ENCODE measurements around the gene MICALL2. TPM values are rescaled to one million over a fixed set of nuclear protein-coding genes. Genes with fewer than 3 reads are reported as not detected.

MICALL2 gene
- polyA plus RNA-seq, 1 of the 3 experiments (the other 2 are of a cell fraction): 38.8 TPM

DNA sequence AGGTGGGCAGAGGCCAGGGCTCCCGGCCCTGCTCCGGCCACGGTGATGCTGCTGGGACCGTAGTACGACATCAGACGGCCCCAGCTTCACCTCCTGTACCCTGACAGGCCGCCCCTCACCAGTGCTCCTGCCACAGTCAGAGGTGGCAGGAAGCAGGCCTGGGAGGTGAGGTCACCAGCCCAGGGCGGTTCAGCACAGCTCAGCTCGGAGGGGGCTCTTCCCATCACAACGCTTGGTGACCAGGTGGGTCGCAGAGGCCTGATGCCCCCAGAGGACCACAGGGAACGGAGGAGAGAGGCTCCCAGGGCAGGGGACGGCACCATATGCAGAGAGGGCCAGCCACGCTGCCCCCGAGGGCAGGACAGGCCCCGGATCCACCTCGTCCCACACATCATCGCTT lies 8.8 kb downstream of the MICALL2 start:
- no peak for TF ChIP-seq RAD21 (IDR thresholded peaks at IDR 0.05; ENCODE audit: low read length)
- no peak for TF ChIP-seq ELF1 (IDR thresholded peaks at IDR 0.05)
- no peak overlapping the region for H3K4me3 ChIP-seq (ENCODE audit: low read depth in 2 of 2, low read length in 1 of 2)
- no peak for DNase-seq
- H3K9me2 ChIP-seq: no peaks in the 10 kb centered on the region
- no peaks in the 10 kb centered on the region; a peak in 1 of 4 replicates for H3K4me1 ChIP-seq (ENCODE audit: control insufficient read depth in 1 of 2, insufficient read depth in 2 of 2, low read depth in 1 of 2, low read length in 1 of 2)
- no peak overlapping the region for H3K9ac ChIP-seq
- H3K27me3 ChIP-seq (ENCODE audit: insufficient read depth): no peaks in the 10 kb centered on the region
- H3K27ac ChIP-seq (ENCODE audit: low read depth in 2 of 2, low read length in 1 of 2): no peak overlapping the region
- H3K4me2 ChIP-seq: no peak overlapping the region
- CTCF ChIA-PET: interaction anchor here (5.4 to 12.9 kb wide), 2 partner anchors 18 to 24 kb away, joined by 43 to 142 read pairs; no protein-coding TSS in a partner anchor
- peaks cover 44% of the 10 kb centered on the region for H3K79me2 ChIP-seq (ENCODE audit: insufficient read depth)
- POLR2A ChIA-PET: no interaction called here
- WGBS (ENCODE audit: low lambda C conversion rate): 87% methylated on average over 14 of the region's 18 CpGs
- peaks cover 0 to 6% of the 10 kb centered on the region in 2 experiments for H3K36me3 ChIP-seq (replicated peaks in 1 of 2; ENCODE audit: control insufficient read depth in 1 of 2, insufficient read depth in 2 of 2, low read length in 1 of 2)
- no peaks in the 10 kb centered on the region for H3K9me3 ChIP-seq
- H2AFZ ChIP-seq (ENCODE audit: low read depth): no peak overlapping the region
- peaks cover 58% of the 10 kb centered on the region for H4K20me1 ChIP-seq (ENCODE audit: insufficient read depth)
- H3F3A ChIP-seq (replicated peaks; ENCODE audit: insufficient read depth): no peaks in the 10 kb centered on the region

- TF ChIP-seq USF2 (IDR thresholded peaks at IDR 0.05; ENCODE audit: borderline replicate concordance, low read depth, low read length): no peak
- no peak for TF ChIP-seq TCF12 (IDR thresholded peaks at IDR 0.05)
- TF ChIP-seq MXI1 (IDR thresholded peaks at IDR 0.05; ENCODE audit: low read depth, low read length): no peak
- no peak for TF ChIP-seq FOXM1 (IDR thresholded peaks at IDR 0.05; ENCODE audit: low read depth)
- TF ChIP-seq POLR2AphosphoS5 (IDR thresholded peaks at IDR 0.05; ENCODE audit: low read depth, low read length): no peak
- TF ChIP-seq EZH2phosphoT487 (IDR thresholded peaks at IDR 0.05; ENCODE audit: borderline replicate concordance, low read depth): no peak
- no peak for TF ChIP-seq YY1 (IDR thresholded peaks at IDR 0.05; ENCODE audit: low read depth)
- TF ChIP-seq REST (IDR thresholded peaks at IDR 0.05; ENCODE audit: low read depth, low read length): no peak
- TF ChIP-seq RXRA (IDR thresholded peaks at IDR 0.05; ENCODE audit: borderline replicate concordance, low read depth): no peak
- TF ChIP-seq NFIC (IDR thresholded peaks at IDR 0.05; ENCODE audit: borderline replicate concordance): no peak
- TF ChIP-seq RCOR1 (IDR thresholded peaks at IDR 0.05; ENCODE audit: low read length): no peak
- TF ChIP-seq GATA2 (CRISPR knock-in tag; IDR thresholded peaks at IDR 0.05): no peak
- no peak for TF ChIP-seq PBX3 (IDR thresholded peaks at IDR 0.05)
- TF ChIP-seq EP300 (IDR thresholded peaks at IDR 0.05; ENCODE audit: borderline replicate concordance in 1 of 2, low read depth in 1 of 2, low read length in 1 of 2): no peak
- TF ChIP-seq, protein P1, sequence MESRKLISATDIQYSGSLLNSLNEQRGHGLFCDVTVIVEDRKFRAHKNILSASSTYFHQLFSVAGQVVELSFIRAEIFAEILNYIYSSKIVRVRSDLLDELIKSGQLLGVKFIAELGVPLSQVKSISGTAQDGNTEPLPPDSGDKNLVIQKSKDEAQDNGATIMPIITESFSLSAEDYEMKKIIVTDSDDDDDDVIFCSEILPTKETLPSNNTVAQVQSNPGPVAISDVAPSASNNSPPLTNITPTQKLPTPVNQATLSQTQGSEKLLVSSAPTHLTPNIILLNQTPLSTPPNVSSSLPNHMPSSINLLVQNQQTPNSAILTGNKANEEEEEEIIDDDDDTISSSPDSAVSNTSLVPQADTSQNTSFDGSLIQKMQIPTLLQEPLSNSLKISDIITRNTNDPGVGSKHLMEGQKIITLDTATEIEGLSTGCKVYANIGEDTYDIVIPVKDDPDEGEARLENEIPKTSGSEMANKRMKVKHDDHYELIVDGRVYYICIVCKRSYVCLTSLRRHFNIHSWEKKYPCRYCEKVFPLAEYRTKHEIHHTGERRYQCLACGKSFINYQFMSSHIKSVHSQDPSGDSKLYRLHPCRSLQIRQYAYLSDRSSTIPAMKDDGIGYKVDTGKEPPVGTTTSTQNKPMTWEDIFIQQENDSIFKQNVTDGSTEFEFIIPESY (IDR thresholded peaks at IDR 0.05; ENCODE audit: borderline replicate concordance, low read depth): no peak
- no peak for TF ChIP-seq SMC3 (IDR thresholded peaks at IDR 0.05; ENCODE audit: low read depth, low read length)
- TF ChIP-seq, protein P2, sequence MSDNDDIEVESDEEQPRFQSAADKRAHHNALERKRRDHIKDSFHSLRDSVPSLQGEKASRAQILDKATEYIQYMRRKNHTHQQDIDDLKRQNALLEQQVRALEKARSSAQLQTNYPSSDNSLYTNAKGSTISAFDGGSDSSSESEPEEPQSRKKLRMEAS (IDR thresholded peaks at IDR 0.05; ENCODE audit: low read depth): no peak
- Histone ChIP-seq H3K9me2 (no peaks in the 10 kb centered on the region), H2AFZ (ENCODE audit: low read depth) (no peak overlapping the region), H3K27ac (ENCODE audit: low read depth in 2 of 2, low read length in 1 of 2) (no peak overlapping the region), H3K9me3 (no peaks in the 10 kb centered on the region), H3K4me1 (ENCODE audit: control insufficient read depth in 1 of 2, insufficient read depth in 2 of 2, low read depth in 1 of 2, low read length in 1 of 2) (no peaks in the 10 kb centered on the region; a peak in 1 of 4 replicates), H3K4me2 (no peak overlapping the region), H3K4me3 (ENCODE audit: low read depth in 2 of 2, low read length in 1 of 2) (no peak overlapping the region), H3K9ac (no peak overlapping the region), H3K79me2 (ENCODE audit: insufficient read depth) (peaks cover 39% of the 10 kb centered on the region), H4K20me1 (ENCODE audit: insufficient read depth) (peaks cover 53% of the 10 kb centered on the region), H3K27me3 (ENCODE audit: insufficient read depth) (no peaks in the 10 kb centered on the region), H3F3A (replicated peaks; ENCODE audit: insufficient read depth) (no peaks in the 10 kb centered on the region), H3K36me3 (replicated peaks in 1 of 2; ENCODE audit: control insufficient read depth in 1 of 2, insufficient read depth in 2 of 2, low read length in 1 of 2) (peaks cover 0 to 6% of the 10 kb centered on the region in 2 experiments)
- 87% methylated on average over 10 of the region's 11 CpGs for WGBS (ENCODE audit: low lambda C conversion rate)
- CTCF ChIA-PET: interaction anchor here (1.1 to 12.9 kb wide), 4 partner anchors 9 to 255 kb away, joined by 3 to 142 read pairs (median 24); no protein-coding TSS in a partner anchor
- POLR2A ChIA-PET: no interaction called here
- DNase-seq: no peak
Observed at GRCh38 chr7:1449951-1450350, 9.3 kb downstream of the MICALL2 start.

Data from SK-N-SH (cell line).